ENCODE results near the gene SS18L1. TPM values are rescaled to one million over a fixed set of nuclear protein-coding genes. Genes with fewer than 3 reads are reported as not detected.

SS18L1 gene
- total RNA-seq, 1 donor from 2014 or later, result 19.9 TPM

DNA sequence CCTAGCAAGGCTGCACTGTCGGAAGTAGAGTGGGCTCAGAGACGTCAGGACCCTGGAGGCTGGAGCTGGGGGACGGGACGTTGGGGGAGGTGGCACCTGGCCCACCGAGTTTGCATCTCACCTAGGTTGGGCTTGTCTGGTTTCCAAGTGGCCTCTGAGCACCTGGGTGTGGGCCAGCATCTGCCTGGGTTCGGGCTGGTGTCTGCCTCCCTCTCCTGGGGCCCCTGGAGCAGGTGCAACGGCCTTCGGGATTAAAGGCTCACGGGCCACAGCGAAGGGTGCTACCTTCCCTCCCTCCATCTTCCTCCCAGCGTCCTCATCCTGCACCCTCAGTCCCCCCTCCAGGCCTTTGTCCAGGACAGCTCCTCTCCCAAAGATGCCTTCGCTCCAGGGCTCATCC lies 70.5 kb downstream of the SS18L1 start:
- Mint-ChIP-seq H3K27me3 (ENCODE audit: unreplicated experiment) (peaks cover 21% of the 10 kb centered on the region), H3K27ac (ENCODE audit: unreplicated experiment) (no peak overlapping the region), H3K9me3 (ENCODE audit: unreplicated experiment) (no peaks in the 10 kb centered on the region), H3K4me1 (ENCODE audit: unreplicated experiment) (peaks cover 2% of the 10 kb centered on the region), H3K36me3 (ENCODE audit: unreplicated experiment) (no peaks in the 10 kb centered on the region), H3K4me3 (ENCODE audit: unreplicated experiment) (no peak overlapping the region)
- TF ChIP-seq, protein P1, sequence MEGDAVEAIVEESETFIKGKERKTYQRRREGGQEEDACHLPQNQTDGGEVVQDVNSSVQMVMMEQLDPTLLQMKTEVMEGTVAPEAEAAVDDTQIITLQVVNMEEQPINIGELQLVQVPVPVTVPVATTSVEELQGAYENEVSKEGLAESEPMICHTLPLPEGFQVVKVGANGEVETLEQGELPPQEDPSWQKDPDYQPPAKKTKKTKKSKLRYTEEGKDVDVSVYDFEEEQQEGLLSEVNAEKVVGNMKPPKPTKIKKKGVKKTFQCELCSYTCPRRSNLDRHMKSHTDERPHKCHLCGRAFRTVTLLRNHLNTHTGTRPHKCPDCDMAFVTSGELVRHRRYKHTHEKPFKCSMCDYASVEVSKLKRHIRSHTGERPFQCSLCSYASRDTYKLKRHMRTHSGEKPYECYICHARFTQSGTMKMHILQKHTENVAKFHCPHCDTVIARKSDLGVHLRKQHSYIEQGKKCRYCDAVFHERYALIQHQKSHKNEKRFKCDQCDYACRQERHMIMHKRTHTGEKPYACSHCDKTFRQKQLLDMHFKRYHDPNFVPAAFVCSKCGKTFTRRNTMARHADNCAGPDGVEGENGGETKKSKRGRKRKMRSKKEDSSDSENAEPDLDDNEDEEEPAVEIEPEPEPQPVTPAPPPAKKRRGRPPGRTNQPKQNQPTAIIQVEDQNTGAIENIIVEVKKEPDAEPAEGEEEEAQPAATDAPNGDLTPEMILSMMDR (IDR thresholded peaks at IDR 0.05), result no peak
- no peak for DNase-seq (ENCODE audit: extremely low spot score, unreplicated experiment)

DNA sequence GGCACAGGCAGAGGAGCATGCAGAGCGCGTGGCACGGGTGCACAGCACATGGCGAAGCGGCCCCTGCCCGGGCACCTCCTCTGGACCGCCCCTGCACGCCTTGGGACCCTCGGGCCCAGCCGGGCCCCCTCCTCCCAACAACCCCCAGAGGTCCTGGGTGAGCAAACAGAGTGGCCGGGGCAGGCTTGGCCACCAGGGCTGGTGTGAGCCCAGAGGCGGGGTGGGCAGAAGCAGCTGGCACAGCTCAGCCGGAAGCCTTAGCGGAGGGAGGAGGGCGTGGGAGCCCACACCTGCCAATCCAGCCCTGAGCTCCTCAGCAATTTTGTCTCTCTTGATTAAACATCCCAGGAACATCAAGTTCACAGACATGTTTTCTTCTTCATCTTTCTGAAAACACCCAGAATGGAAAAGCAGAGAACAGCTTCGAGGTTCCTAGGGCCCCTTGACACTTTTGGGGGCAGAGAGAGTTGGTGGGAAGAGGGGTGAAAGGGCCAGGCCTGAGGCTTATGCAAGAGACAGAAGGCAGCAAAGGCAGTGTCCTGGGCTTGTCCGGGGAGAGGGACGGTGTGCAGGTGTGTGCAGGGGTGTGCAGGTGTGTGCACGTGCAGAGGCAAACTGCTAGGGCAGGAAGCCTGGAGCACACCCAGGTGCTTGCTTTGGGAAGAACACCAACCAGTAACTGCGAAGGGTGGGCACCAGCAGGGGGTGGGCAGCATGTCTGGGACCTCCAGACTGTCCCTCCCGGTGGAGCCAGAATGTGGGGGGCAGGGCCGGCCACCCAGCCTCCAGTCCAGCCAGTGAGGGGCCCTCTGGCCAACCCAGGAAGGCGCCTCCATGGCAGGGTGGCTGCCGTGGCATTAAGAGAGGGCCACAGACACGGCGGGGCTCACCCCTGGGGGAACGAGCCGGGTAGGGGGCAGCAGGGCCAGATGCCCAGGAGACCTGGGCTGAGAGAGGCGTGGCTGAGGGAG lies 71.7 kb downstream of the SS18L1 start:
- no peak for DNase-seq (ENCODE audit: extremely low spot score, unreplicated experiment)
- Mint-ChIP-seq H3K36me3 (ENCODE audit: unreplicated experiment) (no peaks in the 10 kb centered on the region), H3K9me3 (ENCODE audit: unreplicated experiment) (no peaks in the 10 kb centered on the region), H3K27ac (ENCODE audit: unreplicated experiment) (no peak overlapping the region), H3K4me3 (ENCODE audit: unreplicated experiment) (no peak overlapping the region), H3K4me1 (ENCODE audit: unreplicated experiment) (peaks cover 4% of the 10 kb centered on the region), H3K27me3 (ENCODE audit: unreplicated experiment) (peaks cover 23% of the 10 kb centered on the region)
- TF ChIP-seq, protein P1 (IDR thresholded peaks at IDR 0.05), result no peak

DNA sequence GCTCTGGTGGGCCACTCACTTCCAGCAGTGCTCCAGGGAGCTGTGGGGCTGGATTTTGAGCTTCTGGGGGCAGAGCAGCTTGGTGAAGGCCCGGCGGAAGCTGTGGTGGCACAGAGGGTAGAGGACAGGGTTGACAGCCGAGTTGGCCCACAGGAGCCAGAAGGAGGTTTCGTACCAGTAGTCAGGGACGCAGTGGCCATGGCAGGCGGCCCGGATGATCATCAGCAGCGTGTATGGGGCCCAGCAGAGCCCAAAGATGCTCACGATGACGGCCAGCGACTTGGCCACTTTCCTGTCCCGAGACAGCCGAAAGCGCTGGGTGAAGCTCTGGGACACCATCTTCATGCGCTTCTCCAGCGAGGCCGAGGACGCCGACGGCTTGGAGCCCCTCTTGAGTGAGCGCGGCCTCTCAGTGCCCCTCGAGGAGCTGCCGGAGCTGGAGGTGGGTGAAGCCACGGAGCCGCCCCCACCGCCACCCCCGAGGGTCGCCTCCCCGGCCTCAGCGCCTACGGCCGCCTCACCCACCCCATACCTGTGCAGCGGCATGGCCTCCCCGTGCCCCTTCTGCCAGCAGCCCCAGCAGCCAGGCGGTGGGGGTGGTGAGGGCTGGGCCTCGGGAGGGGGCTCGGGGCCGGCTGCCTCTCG lies 72.5 kb downstream of the SS18L1 start:
- no peaks in the 10 kb centered on the region for H3K9me3 Mint-ChIP-seq (ENCODE audit: unreplicated experiment)
- no peak for DNase-seq (ENCODE audit: extremely low spot score, unreplicated experiment)
- H3K27me3 Mint-ChIP-seq (ENCODE audit: unreplicated experiment), result peaks cover 25% of the 10 kb centered on the region

DNA sequence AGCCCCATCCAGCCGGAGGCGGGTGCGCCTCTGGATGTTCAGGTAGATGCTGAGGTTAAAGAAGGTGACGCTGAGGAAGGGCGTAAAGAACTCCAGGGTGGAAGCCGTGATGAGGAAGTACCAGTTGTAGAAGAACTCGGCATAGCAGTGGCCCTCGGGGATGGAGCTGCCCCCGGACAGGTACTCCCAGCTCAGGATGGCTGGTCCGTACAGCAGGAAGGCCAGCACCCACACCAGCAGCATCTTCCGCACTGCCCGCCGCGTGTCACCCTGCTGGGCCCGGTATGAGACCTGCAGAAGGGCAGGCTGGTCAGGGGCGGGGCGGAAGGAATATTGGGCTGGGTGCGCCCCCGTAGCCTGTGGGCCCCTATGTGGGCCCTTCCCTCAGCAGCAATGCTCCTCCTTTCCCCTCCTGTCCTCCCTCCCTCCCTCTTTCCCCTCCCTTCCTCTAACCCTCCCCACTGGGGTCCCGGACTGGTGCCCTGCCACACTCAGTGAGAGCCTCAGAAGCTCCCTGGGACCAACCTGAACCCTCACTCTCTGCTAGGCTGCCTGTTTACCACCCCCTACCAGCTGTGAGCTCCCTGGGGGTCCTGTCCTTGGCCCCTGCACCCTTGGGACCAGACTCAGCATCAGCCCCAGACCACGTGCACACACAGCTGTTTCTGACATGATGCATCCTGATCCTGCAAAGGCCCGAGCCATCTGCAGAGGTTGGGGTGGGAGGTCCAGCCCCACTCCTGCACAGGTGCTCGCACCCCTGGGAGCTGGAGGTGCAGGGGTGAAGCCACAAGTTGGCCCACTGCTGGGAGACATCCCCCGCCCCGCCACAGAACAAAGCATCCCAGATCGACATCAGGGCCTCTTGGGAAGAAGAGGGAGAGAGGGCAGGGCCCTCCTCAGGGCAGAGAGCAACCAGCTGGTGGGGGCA lies 73.3 kb downstream of the SS18L1 start:
- Mint-ChIP-seq H3K36me3 (ENCODE audit: unreplicated experiment) (no peaks in the 10 kb centered on the region), H3K4me1 (ENCODE audit: unreplicated experiment) (peaks cover 8% of the 10 kb centered on the region), H3K9me3 (ENCODE audit: unreplicated experiment) (no peaks in the 10 kb centered on the region), H3K27ac (ENCODE audit: unreplicated experiment) (no peak overlapping the region), H3K27me3 (ENCODE audit: unreplicated experiment) (peaks cover 29% of the 10 kb centered on the region), H3K4me3 (ENCODE audit: unreplicated experiment) (no peak overlapping the region)
- DNase-seq (ENCODE audit: extremely low spot score, unreplicated experiment), result no peak
- TF ChIP-seq, protein P1 (IDR thresholded peaks at IDR 0.05), result no peak

More for the DNA sequence above, 72.5 kb downstream of the SS18L1 start:
- H3K4me3 Mint-ChIP-seq (ENCODE audit: unreplicated experiment), result no peak overlapping the region
- no peaks in the 10 kb centered on the region for H3K36me3 Mint-ChIP-seq (ENCODE audit: unreplicated experiment)
- peaks cover 8% of the 10 kb centered on the region for H3K4me1 Mint-ChIP-seq (ENCODE audit: unreplicated experiment)
- no peak overlapping the region for H3K27ac Mint-ChIP-seq (ENCODE audit: unreplicated experiment)
- TF ChIP-seq, protein P1 (IDR thresholded peaks at IDR 0.05), result no peak
